H9 (cell line): Measurements from ENCODE around the gene ATG14. TPM values are rescaled to one million over a fixed set of nuclear protein-coding genes. Genes with fewer than 3 reads are reported as not detected.
A peak's percentile ranks its signal among the peaks of the same experiment; 100 is the strongest.

ENCODE experiments used
- DNase-seq: peaks from one replicate; pipeline ENCODE4 v3.0.0-alpha.2; 2017
- H2AFZ ChIP-seq: one replicate; pipeline ENCODE4 v1.6.1; 2013; ENCODE audit warnings: mild to moderate bottlenecking, low read length, control low read depth, moderate library complexity
- H2AK5ac ChIP-seq: 2 replicates; pipeline ENCODE4 v1.6.1; 2013; ENCODE audit warnings: low read length, control low read depth, mixed read lengths; ENCODE audit not compliant: insufficient read length
- H2BK120ac ChIP-seq: one replicate; pipeline ENCODE4 v1.6.1; 2013; ENCODE audit warnings: low read depth, mild to moderate bottlenecking, low read length, control low read depth, inconsistent platforms; ENCODE audit not compliant: poor library complexity, severe bottlenecking
- H2BK12ac ChIP-seq: 2 replicates; pipeline ENCODE4 v1.6.1; 2013; ENCODE audit warnings: low read length, control low read depth, mixed read lengths, low read depth; ENCODE audit not compliant: insufficient read length
- H2BK15ac ChIP-seq: 2 replicates; pipeline ENCODE4 v1.6.1; 2013; ENCODE audit warnings: low read depth, low read length, control low read depth
- H2BK20ac ChIP-seq: one replicate; pipeline ENCODE4 v1.6.1; 2013; ENCODE audit warnings: low read depth, mild to moderate bottlenecking, low read length, control low read depth, inconsistent platforms; ENCODE audit not compliant: poor library complexity, severe bottlenecking
- H2BK5ac ChIP-seq: 2 replicates; pipeline ENCODE4 v1.6.1; 2013; ENCODE audit warnings: low read length, control low read depth, mixed read lengths; ENCODE audit not compliant: insufficient read length
- H3K14ac ChIP-seq: 2 replicates; pipeline ENCODE4 v1.6.1; 2013; ENCODE audit warnings: low read length, control low read depth; ENCODE audit not compliant: insufficient read depth
- H3K18ac ChIP-seq: 2 replicates; pipeline ENCODE4 v1.6.1; 2013; ENCODE audit warnings: low read depth, mild to moderate bottlenecking, mixed read lengths, low read length, control low read depth; ENCODE audit not compliant: insufficient read length
- H3K23ac ChIP-seq: 2 replicates; pipeline ENCODE4 v1.6.1; 2013; ENCODE audit warnings: low read length, control low read depth, mixed read lengths, low read depth; ENCODE audit not compliant: insufficient read length
- H3K23me2 ChIP-seq: 2 replicates; pipeline ENCODE4 v1.6.1; 2013; ENCODE audit warnings: low read depth, mild to moderate bottlenecking, mixed read lengths, low read length, control low read depth; ENCODE audit not compliant: insufficient read length, poor library complexity, severe bottlenecking
- H3K27ac ChIP-seq: 2 replicates; pipeline ENCODE4 v1.5.1; 2013; ENCODE audit warnings: low read length, control low read depth, mixed read lengths, low read depth; ENCODE audit not compliant: insufficient read length
- H3K27me3 ChIP-seq: 2 replicates; pipeline ENCODE4 v1.6.1; 2013; ENCODE audit warnings: low read length, control low read depth, inconsistent platforms; ENCODE audit not compliant: insufficient read depth
- H3K4ac ChIP-seq: 2 replicates; pipeline ENCODE4 v1.6.1; 2013; ENCODE audit warnings: low read depth, mild to moderate bottlenecking, control low read depth, inconsistent platforms, low read length, moderate library complexity
- H3K4me1 ChIP-seq: 2 replicates; pipeline ENCODE4 v1.6.1; 2013; ENCODE audit warnings: low read length, control low read depth, inconsistent platforms; ENCODE audit not compliant: insufficient read depth
- H3K4me2 ChIP-seq: 2 replicates; pipeline ENCODE4 v1.6.1; 2013; ENCODE audit warnings: low read length, control low read depth, mixed read lengths; ENCODE audit not compliant: insufficient read length, insufficient read depth
- H3K56ac ChIP-seq: 2 replicates; pipeline ENCODE4 v1.6.1; 2013; ENCODE audit warnings: low read depth, mild to moderate bottlenecking, mixed read lengths, low read length, control low read depth; ENCODE audit not compliant: insufficient read length
- H3K79me1 ChIP-seq: 2 replicates; pipeline ENCODE4 v1.6.1; 2013; ENCODE audit warnings: low read depth, mild to moderate bottlenecking, moderate library complexity, low read length, control low read depth, inconsistent platforms; ENCODE audit not compliant: insufficient read depth, poor library complexity, severe bottlenecking
- H3K79me2 ChIP-seq: 2 replicates; pipeline ENCODE4 v1.6.1; 2013; ENCODE audit warnings: low read length, control low read depth, inconsistent platforms; ENCODE audit not compliant: insufficient read depth
- H3K9ac ChIP-seq: 2 replicates; pipeline ENCODE4 v1.6.1; 2013; ENCODE audit warnings: low read length, control low read depth, mixed read lengths; ENCODE audit not compliant: insufficient read length; ENCODE audit errors: extremely low read depth
- H3K9me3 ChIP-seq: one replicate; pipeline ENCODE4 v1.6.1; 2013; ENCODE audit warnings: low read depth, low read length, inconsistent platforms; ENCODE audit not compliant: control insufficient read depth
- H3T11ph ChIP-seq: one replicate; pipeline ENCODE4 v1.6.1; 2013; ENCODE audit warnings: mild to moderate bottlenecking, low read length, control low read depth, inconsistent platforms
- H4K20me1 ChIP-seq: one replicate; pipeline ENCODE4 v1.6.1; 2013; ENCODE audit not compliant: control insufficient read depth, insufficient read length, insufficient read depth
- H4K5ac ChIP-seq: 2 replicates; pipeline ENCODE4 v1.6.1; 2013; ENCODE audit warnings: low read depth, mild to moderate bottlenecking, mixed read lengths, low read length, control low read depth; ENCODE audit not compliant: insufficient read length
- H4K8ac ChIP-seq: replicated peaks from 2 replicates; pipeline ENCODE4 v1.6.1; 2013; ENCODE audit warnings: low read length, control low read depth, mixed read lengths, low read depth; ENCODE audit not compliant: insufficient read length
- H4K91ac ChIP-seq: 2 replicates; pipeline ENCODE4 v1.6.1; 2013; ENCODE audit warnings: low read depth, mild to moderate bottlenecking, moderate library complexity, mixed read lengths, low read length, control low read depth; ENCODE audit not compliant: insufficient read length
- H3K27ac Mint-ChIP-seq, 3 experiments: 2 replicates in 2 of 3; 3 replicates in 1 of 3; pipeline ENCODE4 v1.8.0; 2020 to 2021; ENCODE audit warnings: mixed read lengths in 3 of 3, mild to moderate bottlenecking in 1 of 3, moderate library complexity in 1 of 3
- H3K27me3 Mint-ChIP-seq: 2 replicates; pipeline ENCODE4 v1.8.0; 2021; ENCODE audit warnings: low read depth, mild to moderate bottlenecking, moderate library complexity, mixed read lengths
- H3K36me3 Mint-ChIP-seq, 3 experiments: 2 replicates in 2 of 3; 3 replicates in 1 of 3; pipeline ENCODE4 v1.8.0; 2020 to 2021; ENCODE audit warnings: low read depth in 3 of 3, mixed read lengths in 3 of 3; ENCODE audit not compliant: insufficient read depth in 1 of 3
- H3K4me1 Mint-ChIP-seq, 2 experiments: 2 replicates each; pipeline ENCODE4 v1.8.0; 2020; ENCODE audit warnings: mixed read lengths in 2 of 2
- H3K4me3 Mint-ChIP-seq, 2 experiments: 2 replicates in 1 of 2; 3 replicates in 1 of 2; pipeline ENCODE4 v1.8.0; 2020 to 2021; ENCODE audit warnings: mild to moderate bottlenecking in 2 of 2, mixed read lengths in 2 of 2, moderate library complexity in 1 of 2
- H3K9me3 Mint-ChIP-seq, 2 experiments: 2 replicates in 1 of 2; 3 replicates in 1 of 2; pipeline ENCODE4 v1.8.0; 2020; ENCODE audit warnings: mild to moderate bottlenecking in 2 of 2, mixed read lengths in 2 of 2, moderate library complexity in 1 of 2
- WGBS: extraction: QIAGEN DNeasy Blood & Tissue Kit; methylation state at CpG from one replicate; pipeline ENCODE4 v1.1.7; 2013; ENCODE audit warnings: missing lambda C conversion rate, low lambda C conversion rate, mixed read lengths; ENCODE audit not compliant: insufficient read length; ENCODE audit errors: extremely low coverage; 5-methylcytosine and 5-hydroxymethylcytosine counted together
- total RNA-seq: library from RNA; stranded (reverse); gene quantifications from 2 replicates; pipeline ENCODE4 v1.2.1, GENCODE V29; 2021
- TF ChIP-seq, protein P1 (sequence below): fragments of 200-600 bp; sonication (generic); conservative IDR thresholded peaks from 3 replicates; pipeline ENCODE4 v1.8.0; 2021; ENCODE audit warnings: antibody characterized with exemption, mild to moderate bottlenecking

Gene ATG14
- total RNA-seq, 1 experiment from 2014 or later = 13.6 TPM

DNA sequence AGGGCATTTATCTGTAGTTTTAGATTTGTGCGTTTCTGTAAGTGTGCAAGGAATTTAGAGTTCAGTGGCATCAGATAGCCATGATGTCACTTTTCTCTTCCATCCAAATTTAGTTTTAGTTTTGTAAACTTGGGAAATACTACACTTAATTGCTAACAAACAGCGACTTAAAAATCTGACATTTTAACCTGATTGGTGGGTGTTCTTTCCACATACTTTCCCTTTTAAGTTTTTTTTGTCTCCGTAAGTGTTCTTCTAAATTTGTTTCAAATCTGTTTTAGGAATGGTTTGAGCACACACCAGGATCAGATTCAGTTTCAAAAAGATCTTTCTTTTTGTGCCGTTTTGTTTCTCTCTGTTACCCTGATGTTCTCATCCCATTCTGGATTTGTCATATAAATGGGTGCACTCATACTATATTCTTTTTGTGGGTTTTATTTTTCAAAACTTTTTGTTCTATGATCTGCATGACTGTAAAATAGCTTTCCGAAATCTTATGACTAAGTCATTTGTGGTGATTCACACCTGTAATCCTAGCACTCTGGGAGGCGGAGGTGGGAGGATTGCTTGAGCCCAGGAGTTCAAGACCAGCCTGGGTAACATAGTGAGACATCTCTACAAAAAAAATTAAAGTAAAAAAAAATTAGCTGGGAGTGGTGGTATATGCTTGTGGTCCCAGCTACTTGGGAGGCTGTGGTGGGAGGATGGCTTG, 81.5 kb downstream of the ATG14 start:
- no peak overlapping the region for H3K56ac ChIP-seq
- no peaks in the 10 kb centered on the region for H4K20me1 ChIP-seq
- H3K18ac ChIP-seq = no peak overlapping the region
- no peak overlapping the region for H3K4ac ChIP-seq
- no peak overlapping the region for H2AFZ ChIP-seq
- H3K79me2 ChIP-seq = no peaks in the 10 kb centered on the region
- no peak overlapping the region for H4K8ac ChIP-seq
- Mint-ChIP-seq H3K27ac (peak overlapping the region in 1 of 3 experiments; percentile 76; a peak in 2 of 7 replicates), H3K27me3 (no peaks in the 10 kb centered on the region), H3K4me1 (peaks cover 14 to 27% of the 10 kb centered on the region in 2 experiments), H3K36me3 (no peaks in the 10 kb centered on the region), H3K9me3 (no peaks in the 10 kb centered on the region), H3K4me3 (no peak overlapping the region)
- H3K23ac ChIP-seq = no peak overlapping the region
- no peak overlapping the region for H3K27ac ChIP-seq
- H3K4me1 ChIP-seq = no peaks in the 10 kb centered on the region; the same call in 1 of the 2 replicates
- no peak for DNase-seq
- no peak overlapping the region for H2BK120ac ChIP-seq
- no peak overlapping the region for H3T11ph ChIP-seq
- no peak overlapping the region for H3K14ac ChIP-seq
- no peaks in the 10 kb centered on the region for H3K9me3 ChIP-seq
- no peak overlapping the region for H3K9ac ChIP-seq
- H2BK15ac ChIP-seq = no peak overlapping the region
- H4K91ac ChIP-seq = no peak overlapping the region
- TF ChIP-seq, protein P1, sequence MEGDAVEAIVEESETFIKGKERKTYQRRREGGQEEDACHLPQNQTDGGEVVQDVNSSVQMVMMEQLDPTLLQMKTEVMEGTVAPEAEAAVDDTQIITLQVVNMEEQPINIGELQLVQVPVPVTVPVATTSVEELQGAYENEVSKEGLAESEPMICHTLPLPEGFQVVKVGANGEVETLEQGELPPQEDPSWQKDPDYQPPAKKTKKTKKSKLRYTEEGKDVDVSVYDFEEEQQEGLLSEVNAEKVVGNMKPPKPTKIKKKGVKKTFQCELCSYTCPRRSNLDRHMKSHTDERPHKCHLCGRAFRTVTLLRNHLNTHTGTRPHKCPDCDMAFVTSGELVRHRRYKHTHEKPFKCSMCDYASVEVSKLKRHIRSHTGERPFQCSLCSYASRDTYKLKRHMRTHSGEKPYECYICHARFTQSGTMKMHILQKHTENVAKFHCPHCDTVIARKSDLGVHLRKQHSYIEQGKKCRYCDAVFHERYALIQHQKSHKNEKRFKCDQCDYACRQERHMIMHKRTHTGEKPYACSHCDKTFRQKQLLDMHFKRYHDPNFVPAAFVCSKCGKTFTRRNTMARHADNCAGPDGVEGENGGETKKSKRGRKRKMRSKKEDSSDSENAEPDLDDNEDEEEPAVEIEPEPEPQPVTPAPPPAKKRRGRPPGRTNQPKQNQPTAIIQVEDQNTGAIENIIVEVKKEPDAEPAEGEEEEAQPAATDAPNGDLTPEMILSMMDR = no peak
- no peak overlapping the region for H3K4me2 ChIP-seq
- no peak overlapping the region for H2BK20ac ChIP-seq
- no CpG with 5 or more reads among the region's 6 CpGs for WGBS
- no peak overlapping the region for H2BK5ac ChIP-seq
- H3K23me2 ChIP-seq = no peaks in the 10 kb centered on the region
- no peak overlapping the region for H2BK12ac ChIP-seq
- peaks cover 6% of the 10 kb centered on the region for H3K79me1 ChIP-seq
- H4K5ac ChIP-seq = no peak overlapping the region
- no peaks in the 10 kb centered on the region for H3K27me3 ChIP-seq
- H2AK5ac ChIP-seq = no peak overlapping the region
